GM18507 (cell line): ENCODE measurements around the gene TLE4.
A peak's percentile ranks its signal among the peaks of the same experiment; 100 is the strongest.

ENCODE experiments used
- DNase-seq: peaks from one replicate; pipeline ENCODE4 v3.0.0; 2011; ENCODE audit warnings: low read depth; ENCODE audit not compliant: insufficient read length; ENCODE audit errors: extremely low spot score
- FAIRE-seq: peaks from 2 replicates; lab custom pipeline; 2011; peaks lifted over from hg19 to GRCh38; lab: Jason Lieb, UNC

The TLE4 gene

DNA sequence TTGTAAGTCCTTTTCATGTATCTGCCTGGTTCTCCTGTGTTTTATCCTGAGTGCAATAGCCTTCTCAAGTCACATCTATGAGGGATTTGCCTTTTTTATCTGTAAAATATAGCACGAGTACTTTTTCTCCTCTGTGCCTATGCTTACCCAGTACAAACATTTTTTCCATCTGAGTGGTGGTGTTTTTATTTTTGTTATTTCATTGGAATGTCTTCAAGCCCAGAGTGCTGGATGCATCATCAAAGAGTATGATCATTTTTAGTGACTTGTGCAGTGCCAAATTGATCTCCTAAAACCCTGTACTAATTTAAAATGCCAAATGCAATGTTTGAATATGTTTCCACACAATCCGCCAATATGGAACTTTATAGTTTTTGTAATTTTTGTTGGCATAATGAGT is 86.1 kb downstream of the TLE4 start:
- DNase-seq (no peak), FAIRE-seq (no peak)

DNA sequence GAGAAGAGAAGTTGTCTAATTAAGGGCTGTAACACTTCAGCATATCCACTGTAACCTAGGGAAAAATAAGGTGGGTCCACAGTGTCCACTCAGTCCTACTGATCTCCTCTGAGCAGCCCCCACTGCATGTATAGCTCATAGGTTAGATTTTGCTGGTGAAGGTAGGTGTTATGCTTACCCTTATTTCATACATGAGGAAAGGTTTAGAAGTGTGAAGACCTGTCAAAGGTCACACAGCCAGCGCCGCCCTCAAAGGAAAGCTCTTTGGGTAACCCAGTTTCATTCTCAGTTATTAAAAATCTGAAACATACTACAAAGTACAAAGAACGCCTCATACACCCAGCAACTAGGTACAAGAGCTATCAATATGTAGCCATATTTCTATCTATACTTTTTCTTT is 87.2 kb downstream of the TLE4 start:
- DNase-seq (no peak), FAIRE-seq (no peak)

DNA sequence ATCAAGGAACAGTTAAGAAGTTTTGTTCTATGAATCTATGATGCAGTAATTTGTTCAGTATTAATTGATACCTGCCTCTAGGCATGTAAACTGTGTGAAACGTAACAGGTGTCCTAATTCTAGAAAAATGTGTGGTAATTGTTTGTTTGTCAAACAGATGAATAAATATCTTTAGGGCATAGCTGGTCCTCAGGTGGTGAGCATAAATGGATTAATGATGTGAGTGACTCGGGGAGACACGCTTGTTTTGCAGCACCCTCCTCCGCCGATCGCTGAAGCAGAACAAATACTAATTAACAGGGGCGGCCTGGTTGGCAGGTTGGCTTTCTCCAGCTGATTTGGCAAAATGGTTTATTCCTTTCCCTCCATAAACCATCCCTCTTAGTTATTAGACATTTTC is 88.8 kb downstream of the TLE4 start:
- DNase-seq (no peak), FAIRE-seq (no peak)

DNA sequence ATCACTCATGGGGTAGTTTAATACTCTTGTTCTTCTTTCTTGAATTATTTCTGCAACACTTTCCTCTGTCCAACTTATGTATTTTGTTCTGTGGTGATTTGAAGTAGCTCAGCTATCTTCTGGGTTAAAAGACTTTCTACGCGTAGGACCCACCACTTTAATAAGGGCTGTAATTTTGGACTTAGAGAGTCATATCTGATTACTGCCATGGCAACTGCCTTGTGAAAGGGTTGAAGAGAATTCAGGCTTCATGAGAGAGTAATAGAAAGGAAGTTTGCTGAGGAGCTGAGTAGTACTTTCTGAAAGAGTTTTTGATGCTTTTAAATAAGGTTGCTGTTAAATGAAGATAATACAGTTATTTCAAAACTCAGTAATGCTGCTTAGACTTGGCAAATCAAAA is 89.5 kb downstream of the TLE4 start:
- no peak for FAIRE-seq
- no peak for DNase-seq

DNA sequence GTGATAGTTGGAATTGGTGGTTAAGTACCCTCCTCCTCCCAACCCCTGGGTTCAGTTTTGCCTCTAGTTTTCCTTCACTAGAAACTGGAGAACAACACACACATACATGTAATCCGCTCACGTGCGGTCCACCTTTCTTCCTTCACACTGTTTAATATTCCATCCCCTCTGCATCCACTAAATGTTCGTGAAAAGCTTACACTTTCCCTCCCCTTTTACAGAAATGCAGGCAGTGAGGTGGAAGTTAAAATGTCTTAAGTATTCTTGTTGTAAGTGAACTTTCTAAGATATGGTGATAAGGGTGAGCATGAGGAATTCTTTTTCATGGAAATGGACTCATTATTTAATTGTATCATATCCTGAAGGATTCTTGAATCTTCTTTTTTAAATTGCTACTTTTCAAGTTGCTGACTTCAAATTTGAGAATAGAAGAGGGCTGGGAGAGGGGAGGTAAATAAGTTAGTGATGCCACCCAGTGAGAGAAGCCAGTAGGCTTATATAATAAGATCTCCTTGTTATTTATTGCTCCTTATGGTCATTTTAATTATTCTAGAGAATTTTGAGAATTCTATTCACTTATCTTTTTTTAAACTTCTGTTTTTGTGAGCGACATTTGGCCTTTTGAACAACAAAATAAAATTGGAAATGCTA is 90.2 kb downstream of the TLE4 start:
- FAIRE-seq (no peak), DNase-seq (no peak)

DNA sequence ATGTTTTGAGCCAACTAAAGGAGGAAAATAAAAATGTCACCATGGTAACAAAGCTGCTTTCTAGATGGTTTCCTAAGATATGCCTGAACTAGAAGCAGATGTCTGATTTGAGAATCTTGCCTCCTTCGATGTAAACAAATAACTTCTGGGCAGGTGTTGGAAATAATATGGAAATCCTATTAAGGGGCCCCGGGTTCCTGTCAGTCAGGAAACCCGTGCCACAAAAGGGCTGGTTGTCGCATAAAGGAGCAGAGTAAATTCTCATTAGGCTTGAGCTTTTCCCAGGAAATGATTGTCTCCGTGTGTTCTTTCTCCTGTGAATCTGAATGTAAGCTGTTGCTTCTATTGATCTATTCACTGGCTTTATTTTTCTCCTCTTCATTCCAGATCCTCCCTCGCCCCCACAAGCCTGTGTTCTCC is 90.8 kb downstream of the TLE4 start:
- DNase-seq (no peak), FAIRE-seq (no peak)

DNA sequence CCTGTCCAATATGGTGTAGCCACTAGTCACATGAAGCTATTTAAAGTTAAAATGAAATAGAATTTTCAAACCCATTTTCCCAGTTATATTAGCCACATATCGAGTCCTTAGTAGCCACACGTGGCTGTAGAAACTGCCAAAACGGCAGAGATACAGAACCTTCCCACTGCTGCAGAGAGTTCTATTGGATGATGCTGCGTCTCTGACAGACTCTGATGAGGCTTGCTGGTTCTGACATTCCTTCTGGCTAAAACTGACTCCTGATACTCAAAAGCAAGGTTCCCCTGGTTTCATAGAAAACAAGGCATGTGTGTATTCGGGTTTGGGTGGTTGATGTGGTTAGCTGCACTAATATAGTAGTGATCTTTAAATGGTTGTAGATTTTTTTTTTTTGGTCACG is 91.5 kb downstream of the TLE4 start:
- FAIRE-seq, result no peak
- DNase-seq, result no peak

DNA sequence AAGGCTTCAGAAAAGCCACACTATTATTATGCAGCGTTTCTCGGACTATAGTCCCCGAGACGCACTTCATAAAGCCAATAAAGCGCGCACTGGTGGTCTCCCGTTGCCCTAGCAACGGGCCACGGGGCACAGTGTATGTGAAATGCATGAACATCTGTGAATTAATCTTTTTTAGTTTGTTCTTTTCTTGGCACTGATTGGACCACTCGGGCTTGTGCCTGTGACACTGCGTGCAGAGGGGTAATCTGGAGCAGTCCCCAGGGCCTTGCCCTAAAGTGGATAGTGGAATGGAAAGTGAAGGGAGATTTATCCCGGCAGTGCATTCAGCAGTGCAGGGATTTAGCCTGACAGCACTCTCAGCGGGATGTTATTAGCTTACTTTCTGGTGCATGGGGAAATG is 92.1 kb downstream of the TLE4 start:
- no peak for DNase-seq
- FAIRE-seq, result no peak

DNA sequence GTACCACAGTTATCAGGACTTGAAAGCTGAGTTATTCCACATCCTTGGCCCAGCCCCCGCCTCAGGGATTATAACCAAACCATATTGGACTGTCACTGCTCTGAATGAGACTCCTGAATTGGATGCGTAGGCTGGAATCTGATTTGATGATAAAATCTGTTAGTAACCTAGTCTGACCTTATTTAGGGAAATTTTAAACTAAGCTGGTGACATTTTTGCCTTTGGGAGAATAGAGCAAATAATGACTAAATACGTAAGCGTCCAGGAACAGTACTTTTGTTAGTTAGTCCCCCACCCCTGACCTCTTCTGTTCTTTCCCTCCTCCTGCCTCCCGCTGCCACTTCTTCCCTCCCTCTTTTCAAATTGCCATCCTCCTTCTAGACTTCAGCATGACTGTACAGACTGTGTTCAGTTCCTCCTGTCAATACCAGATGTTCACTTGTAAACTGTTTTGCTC is 92.6 kb downstream of the TLE4 start:
- DNase-seq (no peak), FAIRE-seq (no peak)

DNA sequence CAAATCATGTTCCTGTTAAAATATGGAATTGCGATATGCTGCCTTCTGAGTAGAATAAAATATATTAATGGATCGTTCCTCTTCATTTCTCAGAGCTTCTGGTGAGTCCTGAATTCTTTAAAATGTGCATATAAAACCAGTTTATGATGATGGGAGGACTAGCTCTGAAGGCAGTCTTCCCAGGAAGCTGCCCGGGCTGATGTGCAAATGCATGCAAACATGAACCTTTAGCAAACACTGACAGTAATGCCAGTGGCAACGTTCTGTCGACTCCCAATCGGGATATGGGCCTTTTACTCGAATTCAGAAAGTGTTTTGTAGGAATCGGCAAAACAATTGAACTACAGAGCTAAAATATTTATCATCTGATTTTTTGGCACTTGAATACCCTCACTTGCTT is 93.6 kb downstream of the TLE4 start:
- DNase-seq, result no peak
- FAIRE-seq, result no peak

DNA sequence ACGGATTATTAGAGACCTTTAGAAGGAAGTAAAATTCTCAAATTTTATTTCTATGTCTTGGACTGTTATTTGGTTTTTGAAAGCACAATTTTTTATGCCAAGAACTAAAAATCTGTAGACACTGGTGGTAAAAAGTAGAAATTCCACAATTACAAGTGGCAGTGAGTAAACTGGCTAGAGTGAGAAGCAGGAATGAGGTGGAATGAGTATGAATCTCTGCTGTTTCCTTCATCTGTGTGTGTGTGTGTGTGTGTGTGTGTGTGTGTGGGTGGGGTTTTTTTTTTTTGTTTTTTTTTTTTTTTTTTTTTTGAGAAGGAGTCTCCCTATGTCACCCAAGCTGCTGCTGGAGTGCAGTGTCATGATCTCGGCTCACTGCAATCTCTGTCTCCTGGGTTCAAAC is 94.2 kb downstream of the TLE4 start:
- DNase-seq (no peak), FAIRE-seq (no peak)

DNA sequence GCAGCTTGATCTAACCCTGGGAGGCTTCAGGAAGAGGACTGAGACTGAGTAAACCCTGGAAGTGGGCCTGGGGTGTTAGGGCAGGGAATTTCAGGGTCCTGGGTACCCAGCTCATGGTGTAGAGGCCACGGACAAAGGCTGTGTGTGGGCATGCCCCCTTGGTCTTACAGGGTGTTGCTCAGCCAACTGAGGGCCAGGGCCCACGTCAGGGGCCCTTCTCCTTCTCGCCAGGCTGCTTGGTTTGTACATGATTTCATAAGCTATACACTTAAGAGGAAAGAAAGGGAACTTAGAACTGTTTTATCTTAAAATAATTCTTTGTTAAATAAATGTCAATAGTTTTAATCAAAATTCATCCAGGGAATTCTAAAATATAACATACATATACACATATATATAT is 95.4 kb downstream of the TLE4 start:
- no peak for DNase-seq
- FAIRE-seq, result no peak

DNA sequence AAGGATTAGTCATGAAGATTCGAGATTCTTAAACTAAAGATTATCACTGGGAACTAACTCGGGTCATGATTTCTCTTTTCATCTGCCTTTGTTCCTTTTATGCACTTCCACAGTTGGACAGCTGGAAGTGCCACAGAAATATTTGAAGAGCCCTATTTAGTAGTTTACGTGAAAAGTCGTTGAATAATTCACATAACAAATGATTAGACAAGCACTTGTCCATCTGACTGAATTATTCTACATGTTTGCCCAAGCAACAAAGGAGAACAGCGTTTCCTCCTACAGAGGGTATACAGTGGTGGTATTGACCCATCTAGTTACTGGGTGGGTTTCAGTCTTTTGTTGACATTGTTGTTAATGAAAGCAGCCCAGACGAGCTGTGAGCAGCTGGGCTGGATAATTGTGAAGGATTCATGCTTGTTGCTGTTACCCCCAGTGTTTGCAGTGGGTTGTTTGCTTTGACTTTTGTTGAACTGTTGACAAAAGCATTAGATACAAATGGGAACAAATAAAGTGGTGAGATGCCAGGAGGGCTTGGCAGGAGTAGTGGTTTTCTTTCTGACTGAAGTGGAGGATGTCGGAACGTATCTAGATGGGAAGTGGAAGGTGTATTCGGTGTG is 96.2 kb downstream of the TLE4 start:
- no peak for FAIRE-seq

DNA sequence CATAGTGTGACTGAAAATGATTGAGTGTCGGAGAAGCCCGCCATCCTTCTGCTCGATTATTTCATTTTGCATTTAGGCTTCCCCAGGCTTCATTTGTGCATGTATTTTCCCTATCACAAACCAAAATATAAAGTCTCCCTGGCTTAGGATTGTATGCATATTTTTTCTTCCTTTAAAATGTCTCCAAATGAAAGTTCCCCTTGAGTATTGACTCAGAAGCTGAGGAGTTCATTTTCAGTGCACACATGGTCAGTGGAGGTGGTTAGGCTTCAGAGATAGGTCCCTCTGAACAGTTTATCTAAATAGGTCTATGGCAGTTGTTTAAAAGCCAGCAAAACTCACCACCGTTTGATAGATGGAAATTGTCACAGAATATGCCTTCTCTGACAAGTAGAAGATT is 97.2 kb downstream of the TLE4 start:
- DNase-seq (no peak), FAIRE-seq (no peak)

More for the DNA sequence above, 96.2 kb downstream of the TLE4 start:
- no peak for DNase-seq

DNA sequence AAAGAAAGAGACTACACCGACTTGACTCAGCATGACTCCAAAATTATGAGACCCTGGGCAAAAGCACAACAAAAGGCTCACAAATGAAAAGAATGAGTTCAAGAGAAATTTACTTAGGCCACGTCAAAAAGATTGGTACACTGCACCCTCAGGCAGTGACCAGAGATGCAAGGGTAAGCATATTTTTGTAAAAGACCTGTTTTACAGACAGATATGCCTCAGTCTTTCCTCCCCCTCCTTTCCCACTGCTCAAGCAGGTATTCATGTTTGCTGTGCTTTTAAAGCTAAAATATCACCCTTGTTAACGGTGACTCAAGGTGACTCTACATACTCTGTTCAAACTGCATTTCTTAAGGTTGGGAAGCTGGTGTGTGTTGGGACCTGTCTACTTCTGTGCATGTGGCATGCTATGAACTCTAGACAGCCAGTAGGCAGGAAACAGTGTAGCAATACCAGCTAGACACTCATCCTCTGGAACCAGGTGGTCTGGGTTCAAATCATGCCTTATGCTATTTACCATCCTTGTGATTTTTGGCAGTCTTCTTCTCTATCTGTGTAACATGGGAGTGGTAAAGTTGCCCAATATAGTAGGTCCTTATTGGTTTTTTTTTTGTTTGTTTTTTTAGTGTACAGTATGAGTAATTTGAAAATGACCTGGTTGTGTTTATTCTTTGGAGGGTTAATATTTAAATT is 98.7 kb downstream of the TLE4 start:
- FAIRE-seq (no peak), DNase-seq (no peak)

DNA sequence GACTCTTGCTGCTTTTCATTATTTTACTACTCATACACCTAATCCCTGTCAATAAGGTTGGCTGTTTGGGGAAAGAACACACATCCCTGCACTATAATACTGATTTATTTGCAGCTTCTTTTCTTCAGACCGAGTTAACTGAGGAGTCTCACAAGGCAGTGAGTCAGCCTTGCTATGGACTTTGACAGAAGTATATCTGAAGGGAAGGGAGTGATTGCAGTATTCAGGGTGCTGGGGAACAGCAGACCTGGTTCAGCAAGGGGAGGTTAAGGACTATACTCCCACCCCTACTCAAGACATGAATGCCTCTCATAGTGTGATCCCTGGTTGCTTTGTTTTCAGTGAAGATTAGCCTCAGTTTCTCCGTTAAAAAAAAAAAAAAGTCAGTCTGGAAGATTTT is 99.8 kb downstream of the TLE4 start:
- no peak for FAIRE-seq
- no peak for DNase-seq

DNA sequence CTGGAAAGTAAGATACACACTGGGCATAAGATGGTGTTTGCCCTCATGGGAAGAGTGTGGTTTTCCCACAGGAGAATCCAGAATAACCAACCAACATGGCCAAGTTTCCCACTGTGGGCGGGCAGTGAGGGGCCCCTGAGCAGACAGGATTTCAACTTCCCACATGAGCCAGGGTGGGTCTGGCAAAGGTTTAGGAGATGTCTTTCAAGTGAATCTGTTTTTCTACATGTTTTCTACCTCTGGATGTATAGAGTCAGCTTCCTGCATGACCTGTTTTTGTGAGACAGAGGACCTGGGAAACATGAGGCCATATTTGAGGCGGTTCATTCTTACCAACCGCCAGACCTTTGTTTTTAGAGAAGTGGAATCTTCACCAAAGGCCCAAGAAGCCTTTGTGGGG is 100.5 kb downstream of the TLE4 start:
- DNase-seq (no peak), FAIRE-seq (no peak)

DNA sequence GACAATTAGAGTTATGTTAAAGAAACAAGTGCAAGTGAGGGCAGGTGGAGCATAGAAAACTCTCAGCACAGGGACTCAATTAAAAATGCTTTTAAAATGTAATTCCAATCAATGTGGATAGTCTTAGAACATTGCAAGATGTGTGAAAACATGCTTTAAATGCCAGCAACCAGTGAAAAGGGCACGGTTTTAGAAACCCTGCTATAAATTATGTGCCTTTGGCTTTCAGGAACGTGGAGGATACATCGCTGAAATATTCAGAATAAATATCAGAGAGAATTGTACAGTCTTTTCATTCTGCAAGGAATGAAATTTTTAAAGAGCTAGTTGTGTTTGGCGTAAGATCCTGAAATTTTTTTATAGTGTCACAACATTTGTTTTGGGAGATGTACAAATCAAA is 101.1 kb downstream of the TLE4 start:
- FAIRE-seq (no peak), DNase-seq (no peak)

DNA sequence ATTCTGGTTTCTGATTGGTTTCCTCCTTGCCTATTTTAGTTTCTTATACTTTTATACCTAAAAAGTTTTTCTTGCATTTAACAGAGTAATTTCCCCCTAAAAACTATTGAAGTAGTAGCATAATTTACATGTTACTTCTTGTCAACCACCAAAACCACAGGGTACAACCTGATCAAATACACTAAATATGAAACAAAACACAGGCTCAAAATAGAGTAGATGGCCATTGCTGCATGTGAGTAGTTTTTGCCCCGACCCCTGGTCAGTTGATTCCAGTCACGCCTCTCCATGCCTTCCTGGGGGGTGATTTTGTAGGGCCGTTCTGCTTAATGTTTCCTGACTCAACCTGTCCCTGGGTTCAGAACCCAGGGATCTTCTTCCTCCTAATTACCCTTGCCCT is 101.8 kb downstream of the TLE4 start:
- DNase-seq, result no peak
- FAIRE-seq, result peak; percentile 67

DNA sequence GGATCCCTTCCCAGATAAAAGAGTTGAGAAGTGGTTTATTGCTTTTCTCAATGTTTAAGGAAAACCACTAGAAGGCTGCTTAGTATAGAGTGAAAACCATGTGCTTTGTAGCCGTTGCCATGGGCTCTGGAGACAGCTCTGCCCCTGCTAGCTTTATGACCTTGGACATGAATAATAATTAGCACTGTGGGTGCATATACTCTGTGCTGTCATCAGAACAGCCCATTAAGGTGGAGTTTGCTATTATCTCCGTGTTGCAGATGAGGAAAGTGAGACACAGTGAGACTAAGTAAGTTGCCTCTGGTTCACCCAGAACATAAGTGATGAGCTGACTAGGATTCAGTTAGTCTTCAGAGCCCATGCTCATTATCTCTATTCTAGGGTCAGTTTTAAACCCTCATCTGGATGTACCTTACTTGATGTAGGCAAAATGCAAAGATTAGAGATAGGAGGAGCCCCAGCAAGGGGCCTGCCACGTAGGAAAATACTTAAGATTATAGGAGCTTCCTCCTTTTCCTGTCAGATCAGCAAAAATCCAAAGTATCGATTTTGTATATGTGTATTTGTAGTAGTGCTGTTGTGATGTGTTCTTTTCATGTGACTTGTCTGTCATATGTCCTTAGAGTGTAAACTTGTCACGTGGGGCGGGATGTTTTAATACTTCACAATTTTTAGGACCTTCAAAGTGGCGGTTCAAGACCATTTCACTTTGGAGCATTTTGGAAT is 102.5 kb downstream of the TLE4 start:
- no peak for DNase-seq
- no peak for FAIRE-seq
